GM21447 (cell line): Measurements from ENCODE around the gene ANKRD40.
"Not testable (repeated sequence)": the region's sequence is repeated elsewhere in the genome, so short reads cannot be mapped to it uniquely, and the experiment has no call there.

ENCODE experiments used
- ATAC-seq: cut with Tn5 transposase; IDR thresholded peaks from one replicate; pipeline ENCODE4 v1.9.1; 2021; ENCODE audit not compliant: unreplicated experiment

Gene ANKRD40

GRCh38 chr17:50686494-50687199 lies 21.1 kb downstream of the ANKRD40 start:
- no peak for ATAC-seq

- ATAC-seq = no peak
These were observed 21.8 kb downstream of the ANKRD40 start for GRCh38 chr17:50685691-50686493.

- no peak for ATAC-seq
These were observed 22.4 kb downstream of the ANKRD40 start for GRCh38 chr17:50685334-50685665.

GRCh38 chr17:50684612-50685333 lies 22.9 kb downstream of the ANKRD40 start:
- no peak for ATAC-seq

- no peak for ATAC-seq
These were observed 23.5 kb downstream of the ANKRD40 start for GRCh38 chr17:50684288-50684611.

GRCh38 chr17:50683434-50684287 lies 24.1 kb downstream of the ANKRD40 start:
- ATAC-seq = no peak

GRCh38 chr17:50682938-50683337 lies 24.8 kb downstream of the ANKRD40 start:
- no peak for ATAC-seq

- no peak for ATAC-seq
These were observed 25.3 kb downstream of the ANKRD40 start for GRCh38 chr17:50682441-50682840.

GRCh38 chr17:50681263-50682200 lies 26.2 kb downstream of the ANKRD40 start:
- no peak for ATAC-seq

- not testable (repeated sequence) for ATAC-seq
These were observed 27.0 kb downstream of the ANKRD40 start for GRCh38 chr17:50680543-50681262.

GRCh38 chr17:50680126-50680525 lies 27.6 kb downstream of the ANKRD40 start:
- no peak for ATAC-seq

- no peak for ATAC-seq
These were observed 28.6 kb downstream of the ANKRD40 start for GRCh38 chr17:50679008-50679544.

- no peak for ATAC-seq
These were observed 29.8 kb downstream of the ANKRD40 start for GRCh38 chr17:50677851-50678375.

GRCh38 chr17:50676065-50676975 lies 31.4 kb downstream of the ANKRD40 start:
- no peak for ATAC-seq

- no peak for ATAC-seq
These were observed 32.1 kb downstream of the ANKRD40 start for GRCh38 chr17:50675627-50676026.

GRCh38 chr17:50675190-50675589 lies 32.5 kb downstream of the ANKRD40 start:
- no peak for ATAC-seq

GRCh38 chr17:50672831-50673551 lies 34.7 kb downstream of the ANKRD40 start:
- no peak for ATAC-seq
